Thyroid gland (tissue), 4 donors: Measurements from ENCODE around the gene NFATC2. TPM values are rescaled to one million over a fixed set of nuclear protein-coding genes. Genes with fewer than 3 reads are reported as not detected.
A peak's percentile ranks its signal among the peaks of the same experiment; 100 is the strongest.

Experiments used
- DNase-seq, 2 donors: peaks; one replicate each; pipeline ENCODE4 v3.0.0-alpha.2; 2019
- H3K27ac ChIP-seq, 3 donors: fragments of 200-600 bp; sonication (generic); 1 replicate in 2 of 3; 2 replicates in 1 of 3; pipeline ENCODE4 v1.5.1; 2016 to 2019; ENCODE audit warnings: mild to moderate bottlenecking in 1 of 3, moderate library complexity in 1 of 3
- H3K27me3 ChIP-seq: fragments of 200-600 bp; sonication (generic); one replicate; pipeline ENCODE4 v1.5.1; 2019
- H3K36me3 ChIP-seq, 2 donors: fragments of 200-600 bp; sonication (generic); one replicate each; pipeline ENCODE4 v1.5.1; 2016 to 2019
- H3K4me1 ChIP-seq, 2 donors: fragments of 200-600 bp; sonication (generic); one replicate each; pipeline ENCODE4 v1.5.1; 2017 to 2019
- H3K4me3 ChIP-seq, 3 donors: fragments of 200-600 bp; sonication (generic); replicated peaks in 1 of 3; 1 replicate in 2 of 3; 2 replicates in 1 of 3; pipeline ENCODE4 v1.5.1; 2016; ENCODE audit warnings: mild to moderate bottlenecking in 1 of 3
- H3K9me3 ChIP-seq: fragments of 200-600 bp; sonication (generic); one replicate; pipeline ENCODE4 v1.5.1; 2017
- CTCF ChIP-seq, 6 experiments: fragments of 200-600 bp in 3 of 6; fragments of 450-650 bp in 3 of 6; sonication (generic) in 3 of 6; IDR thresholded peaks; one replicate each; pipeline ENCODE4 v1.5.1; 2016 to 2019; ENCODE audit warnings: antibody characterized with exemption in 6 of 6, mild to moderate bottlenecking in 2 of 6, inconsistent platforms in 1 of 6, moderate library complexity in 1 of 6
- POLR2A ChIP-seq, 2 donors: fragments of 450-650 bp; IDR thresholded peaks; one replicate each; pipeline ENCODE4 v1.6.1; 2017; ENCODE audit warnings: antibody characterized with exemption in 2 of 2, mild to moderate bottlenecking in 2 of 2, moderate library complexity in 1 of 2
- WGBS, 2 donors: methylation state at CpG; one replicate each; pipeline ENCODE4 v1.1.5; 2017; 5-methylcytosine and 5-hydroxymethylcytosine counted together
- intact Hi-C: fragments of 100-400 bp; cut with DNase I; formaldehyde crosslinking; loops from one replicate; pipeline ENCODE4 v1.15.1; 2023
- total RNA-seq, 4 donors: library from RNA; depleted of rRNA; stranded (reverse); fragments of >200 nt; gene quantifications; one replicate each; pipeline ENCODE4 v1.2.3, GENCODE V29; 2016

The NFATC2 gene
- total RNA-seq, 4 donors from 2014 or later: 7.5 to 12.6 (median 8.5) TPM

- Histone ChIP-seq H3K4me1 (peaks cover 24 to 45% of the 10 kb centered on the region in 2 donors), H3K27ac (peak overlapping the region; percentile 79 to 89 (median 85)), H3K36me3 (no peaks in the 10 kb centered on the region), H3K4me3 (no peak overlapping the region), H3K9me3 (no peaks in the 10 kb centered on the region), H3K27me3 (no peaks in the 10 kb centered on the region)
- TF ChIP-seq POLR2A (IDR thresholded peaks at IDR 0.05): no peak
- no peak for TF ChIP-seq CTCF (IDR thresholded peaks at IDR 0.05)
- 83 to 89% methylated on average over 14 to 19 of the region's 22 CpGs for WGBS, 2 donors
- intact Hi-C loops: no loop called here
- DNase-seq: no peak
Observed at GRCh38 chr20:51425347-51426106, 117.0 kb downstream of the NFATC2 start.

- Histone ChIP-seq H3K36me3 (no peaks in the 10 kb centered on the region), H3K27ac (peak overlapping the region; percentile 79 to 89 (median 85)), H3K27me3 (no peaks in the 10 kb centered on the region), H3K9me3 (no peaks in the 10 kb centered on the region), H3K4me1 (peaks cover 24 to 45% of the 10 kb centered on the region in 2 donors), H3K4me3 (no peak overlapping the region)
- 82 to 89% methylated on average over 15 of the region's 15 CpGs for WGBS, 2 donors
- TF ChIP-seq CTCF (IDR thresholded peaks at IDR 0.05): no peak
- no peak for TF ChIP-seq POLR2A (IDR thresholded peaks at IDR 0.05)
- intact Hi-C loops: no loop called here
- peak in 1 of 2 donors; percentile 25 for DNase-seq
Observed at GRCh38 chr20:51424270-51425117, 118.0 kb downstream of the NFATC2 start.

- Histone ChIP-seq H3K27ac (peak overlapping the region; percentile 79 to 89 (median 85)), H3K4me1 (peaks cover 24 to 39% of the 10 kb centered on the region in 2 donors), H3K27me3 (no peaks in the 10 kb centered on the region), H3K36me3 (no peaks in the 10 kb centered on the region), H3K4me3 (no peak overlapping the region), H3K9me3 (no peaks in the 10 kb centered on the region)
- TF ChIP-seq POLR2A (IDR thresholded peaks at IDR 0.05) (peak in 1 of 2 donors; percentile 28), CTCF (IDR thresholded peaks at IDR 0.05) (no peak)
- intact Hi-C loops: no loop called here
- DNase-seq: peak; percentile 56 to 65
- WGBS, 2 donors: 30 to 35% methylated on average over 7 of the region's 7 CpGs
Observed at GRCh38 chr20:51423810-51424209, 118.7 kb downstream of the NFATC2 start.

GRCh38 chr20:51423290-51423667 is 119.2 kb downstream of the NFATC2 start:
- WGBS, 2 donors: 95 to 100% methylated on average over 1 of the region's 1 CpG
- H3K4me1 ChIP-seq: peaks cover 18 to 34% of the 10 kb centered on the region in 2 donors
- H3K27ac ChIP-seq: peak overlapping the region; percentile 79 to 89 (median 85)
- no peaks in the 10 kb centered on the region for H3K27me3 ChIP-seq
- no peaks in the 10 kb centered on the region for H3K9me3 ChIP-seq
- H3K36me3 ChIP-seq: no peaks in the 10 kb centered on the region
- intact Hi-C loops: no loop called here
- no peak overlapping the region for H3K4me3 ChIP-seq
- TF ChIP-seq POLR2A (IDR thresholded peaks at IDR 0.05) (no peak), CTCF (IDR thresholded peaks at IDR 0.05) (no peak)
- no peak for DNase-seq
